Adipocyte (in vitro differentiated cells): ENCODE measurements around the gene LYPD5.
"Not testable (repeated sequence)": the region's sequence is repeated elsewhere in the genome, so short reads cannot be mapped to it uniquely, and the experiment has no call there.

Experiments used
- DNase-seq: peaks from one replicate; pipeline ENCODE4 v3.0.0-alpha.2; 2015; ENCODE audit warnings: low read depth
- H3K27me3 ChIP-seq: replicated peaks from 2 replicates; pipeline ENCODE4 v1.7.0; 2013; ENCODE audit warnings: mild to moderate bottlenecking, low read length, moderate library complexity; ENCODE audit not compliant: control insufficient read depth, insufficient read depth
- H3K36me3 ChIP-seq: 2 replicates; pipeline ENCODE4 v1.7.0; 2013; ENCODE audit warnings: low read length, mild to moderate bottlenecking, moderate library complexity; ENCODE audit not compliant: control insufficient read depth, insufficient read depth, severe bottlenecking
- H3K4me1 ChIP-seq: 2 replicates; pipeline ENCODE4 v1.7.0; 2013; ENCODE audit warnings: mild to moderate bottlenecking, low read length, moderate library complexity; ENCODE audit not compliant: control insufficient read depth, insufficient read depth
- H3K4me3 ChIP-seq: 2 replicates; pipeline ENCODE4 v1.7.0; 2013; ENCODE audit warnings: mild to moderate bottlenecking, low read length, moderate library complexity
- H3K9ac ChIP-seq: 2 replicates; pipeline ENCODE4 v1.7.0; 2013; ENCODE audit warnings: mild to moderate bottlenecking, low read length, moderate library complexity
- H3K9me3 ChIP-seq: 2 replicates; pipeline ENCODE4 v1.7.0; 2013; ENCODE audit warnings: mild to moderate bottlenecking, low read length, moderate library complexity; ENCODE audit not compliant: control insufficient read depth

LYPD5 gene

GRCh38 chr19:43820098-43820883 lies 18.0 kb upstream of the LYPD5 start:
- no peaks in the 10 kb centered on the region for H3K36me3 ChIP-seq
- peak; percentile 55 for DNase-seq
- no peaks in the 10 kb centered on the region for H3K9me3 ChIP-seq
- peaks cover 5% of the 10 kb centered on the region for H3K4me1 ChIP-seq
- no peaks in the 10 kb centered on the region for H3K27me3 ChIP-seq
- peak overlapping the region; percentile 80 for H3K4me3 ChIP-seq
- H3K9ac ChIP-seq = peak overlapping the region; percentile 10

DNA sequence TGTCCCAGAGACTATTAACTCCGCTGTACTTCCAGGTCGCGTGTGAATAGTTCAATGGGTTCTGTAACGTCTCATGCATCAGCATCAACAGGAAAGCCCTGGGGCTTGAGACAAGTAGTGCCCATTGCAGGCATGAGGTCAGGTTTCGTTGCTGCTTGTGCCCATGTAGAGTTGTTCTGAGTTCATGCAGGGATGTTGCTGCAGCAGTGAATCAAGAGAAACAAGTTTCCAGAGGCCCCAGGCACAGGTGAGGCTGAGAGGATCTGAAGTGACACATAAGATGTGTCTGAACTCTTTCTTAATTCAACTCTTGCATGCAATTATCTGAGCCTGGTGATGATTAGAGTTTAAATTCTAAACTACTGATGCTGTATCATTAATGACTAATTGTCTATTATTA lies 16.3 kb upstream of the LYPD5 start:
- Histone ChIP-seq H3K36me3 (no peaks in the 10 kb centered on the region), H3K9me3 (no peaks in the 10 kb centered on the region), H3K27me3 (peaks cover 7% of the 10 kb centered on the region), H3K4me3 (no peak overlapping the region), H3K9ac (no peak overlapping the region), H3K4me1 (peaks cover 5% of the 10 kb centered on the region)
- no peak for DNase-seq

GRCh38 chr19:43817454-43817853 lies 15.2 kb upstream of the LYPD5 start:
- not testable (repeated sequence) for H3K9ac ChIP-seq, DNase-seq, H3K36me3 ChIP-seq, H3K4me3 ChIP-seq, H3K9me3 ChIP-seq, H3K4me1 ChIP-seq
- peaks cover 17% of the 10 kb centered on the region for H3K27me3 ChIP-seq

DNA sequence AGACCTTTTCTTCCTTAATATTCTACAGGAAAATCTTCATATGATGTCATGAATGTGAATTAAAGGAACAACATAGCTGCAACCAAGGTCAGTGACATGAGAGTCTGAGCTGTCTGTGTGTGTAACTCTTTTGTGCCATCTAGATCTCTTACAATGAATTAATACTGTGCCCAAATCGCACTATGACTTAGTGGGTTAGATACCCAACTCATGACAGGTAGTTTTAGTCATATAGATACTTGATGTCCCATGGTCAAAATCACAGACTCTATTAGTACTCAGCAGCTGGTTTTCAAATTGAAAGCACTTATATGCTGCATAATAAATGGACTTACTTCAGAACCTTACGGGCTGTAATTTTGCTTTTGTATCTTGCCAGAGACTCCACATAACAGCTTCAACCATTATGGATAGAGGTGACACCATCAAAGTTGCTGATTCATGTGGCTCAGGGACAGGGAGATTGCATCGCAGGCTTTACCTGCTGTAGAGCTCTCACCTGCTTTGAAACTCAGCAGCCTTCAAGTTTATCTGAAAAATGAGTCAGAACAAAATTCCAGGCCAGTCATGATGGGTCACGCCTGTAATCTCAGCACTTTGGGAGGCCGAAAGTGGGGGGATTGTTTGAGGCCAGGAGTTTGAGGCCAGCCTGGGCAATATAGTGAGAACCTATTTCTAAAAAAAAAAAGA lies 12.6 kb upstream of the LYPD5 start:
- no peak overlapping the region for H3K4me3 ChIP-seq
- peaks cover 18% of the 10 kb centered on the region for H3K27me3 ChIP-seq
- no peaks in the 10 kb centered on the region for H3K36me3 ChIP-seq
- DNase-seq = no peak
- no peaks in the 10 kb centered on the region for H3K9me3 ChIP-seq
- H3K9ac ChIP-seq = no peak overlapping the region
- H3K4me1 ChIP-seq = no peaks in the 10 kb centered on the region

- Histone ChIP-seq H3K9ac (no peak overlapping the region), H3K9me3 (no peaks in the 10 kb centered on the region), H3K36me3 (no peaks in the 10 kb centered on the region), H3K4me1 (no peaks in the 10 kb centered on the region), H3K4me3 (no peak overlapping the region), H3K27me3 (peaks cover 18% of the 10 kb centered on the region)
- DNase-seq = no peak
Observed at GRCh38 chr19:43812688-43813087, 10.4 kb upstream of the LYPD5 start.

DNA sequence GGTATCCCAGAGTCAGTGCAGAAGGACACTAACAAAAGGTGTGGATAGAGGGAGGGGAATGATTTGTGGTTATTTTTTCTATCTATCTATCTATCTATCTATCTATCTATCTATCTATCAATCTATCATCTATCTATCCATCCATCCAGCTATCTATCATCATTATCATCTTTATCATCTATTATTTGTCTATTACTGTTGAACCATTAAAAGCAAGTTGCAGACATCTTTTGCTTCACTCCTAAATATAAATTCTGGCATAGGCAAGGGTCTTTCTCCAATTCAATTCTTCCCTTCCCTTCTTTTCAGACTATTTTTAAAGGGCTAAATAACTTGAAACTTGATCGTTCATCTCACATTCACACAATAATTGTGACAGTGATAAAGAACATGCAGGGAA lies 10.0 kb upstream of the LYPD5 start:
- peaks cover 18% of the 10 kb centered on the region for H3K27me3 ChIP-seq
- H3K36me3 ChIP-seq = no peaks in the 10 kb centered on the region
- no peak for DNase-seq
- H3K4me1 ChIP-seq = no peaks in the 10 kb centered on the region
- no peaks in the 10 kb centered on the region for H3K9me3 ChIP-seq
- H3K4me3 ChIP-seq = no peak overlapping the region
- H3K9ac ChIP-seq = no peak overlapping the region

DNA sequence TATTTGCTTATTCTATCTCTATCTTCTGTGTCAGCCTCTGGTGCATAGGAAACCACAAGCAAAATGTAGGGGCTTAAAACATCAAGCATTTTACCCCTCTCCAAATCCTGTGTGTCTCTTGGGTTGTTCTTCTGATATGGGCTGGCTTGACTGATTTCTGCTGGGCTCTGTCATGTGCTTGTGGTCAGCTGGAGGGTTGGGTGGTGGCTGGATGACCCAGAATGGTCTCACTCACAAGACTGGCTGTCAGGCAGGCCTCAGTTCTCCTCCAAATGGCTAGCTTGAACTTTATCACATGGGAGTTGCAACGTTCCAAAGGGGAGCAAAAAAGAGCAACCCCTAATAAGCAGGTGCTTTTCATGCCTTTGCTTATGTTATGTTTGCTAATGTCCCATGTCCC lies 9.6 kb upstream of the LYPD5 start:
- DNase-seq = no peak
- Histone ChIP-seq H3K36me3 (no peaks in the 10 kb centered on the region), H3K27me3 (peaks cover 18% of the 10 kb centered on the region), H3K9me3 (no peaks in the 10 kb centered on the region), H3K4me1 (no peaks in the 10 kb centered on the region), H3K9ac (no peak overlapping the region), H3K4me3 (no peak overlapping the region)

DNA sequence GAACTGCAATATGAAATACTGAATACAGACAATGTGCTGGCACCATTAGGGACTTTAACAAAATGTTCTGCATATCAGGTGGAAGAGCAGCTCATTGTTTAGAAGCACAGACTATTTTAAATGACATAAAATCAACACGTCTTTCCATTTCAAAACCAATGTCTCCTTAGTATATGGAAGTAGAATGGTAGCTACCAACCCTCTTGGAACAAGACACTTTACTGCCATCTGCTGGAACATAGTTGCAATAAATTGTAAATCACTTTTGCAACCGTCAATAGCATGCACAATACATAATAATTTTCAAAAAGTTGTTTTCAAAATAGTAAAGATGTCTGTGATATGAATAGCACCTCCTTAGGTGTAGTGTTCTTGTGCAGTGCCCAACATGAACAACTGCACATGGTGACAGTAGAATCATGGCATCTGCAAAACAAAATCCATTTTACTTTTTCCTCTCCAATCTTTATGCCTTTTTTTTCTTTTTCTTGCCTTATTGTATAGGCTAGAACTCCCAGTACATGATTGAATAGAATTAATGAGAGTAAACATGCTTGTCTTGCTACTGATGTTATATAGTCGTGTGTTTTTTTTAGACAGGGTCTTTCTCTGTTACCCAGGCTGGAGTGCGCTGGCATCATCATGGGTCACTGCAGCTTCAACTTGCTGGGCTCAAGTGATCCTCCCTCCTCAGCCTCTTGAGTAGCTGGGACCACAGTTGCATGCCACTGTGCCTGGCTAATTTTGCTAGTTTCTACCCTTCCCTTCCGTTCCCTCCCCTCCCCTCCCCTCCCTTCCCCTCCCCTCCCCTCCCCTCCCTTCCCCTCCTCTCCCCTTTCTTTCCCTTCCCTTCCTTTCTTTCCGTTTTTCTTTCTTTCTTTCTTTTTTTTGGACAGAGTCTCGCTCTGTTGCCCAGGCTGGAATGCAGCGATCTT lies 7.8 kb upstream of the LYPD5 start:
- Histone ChIP-seq H3K9ac (no peak overlapping the region), H3K36me3 (no peaks in the 10 kb centered on the region), H3K27me3 (peaks cover 18% of the 10 kb centered on the region), H3K4me1 (no peaks in the 10 kb centered on the region), H3K4me3 (no peak overlapping the region), H3K9me3 (no peaks in the 10 kb centered on the region)
- peak; percentile 77 for DNase-seq

- no peak for DNase-seq
- peaks cover 4% of the 10 kb centered on the region for H3K27me3 ChIP-seq
- no peaks in the 10 kb centered on the region for H3K36me3 ChIP-seq
- no peaks in the 10 kb centered on the region for H3K9me3 ChIP-seq
- H3K4me1 ChIP-seq = no peaks in the 10 kb centered on the region
- H3K4me3 ChIP-seq = no peak overlapping the region
- H3K9ac ChIP-seq = no peak overlapping the region
Observed at GRCh38 chr19:43807651-43808050, 5.4 kb upstream of the LYPD5 start.

- Histone ChIP-seq H3K36me3 (no peaks in the 10 kb centered on the region), H3K27me3 (peaks cover 6% of the 10 kb centered on the region), H3K4me1 (no peaks in the 10 kb centered on the region), H3K4me3 (no peak overlapping the region), H3K9ac (no peak overlapping the region), H3K9me3 (no peaks in the 10 kb centered on the region)
- DNase-seq = no peak
Observed at GRCh38 chr19:43806848-43807247, 4.6 kb upstream of the LYPD5 start.

DNA sequence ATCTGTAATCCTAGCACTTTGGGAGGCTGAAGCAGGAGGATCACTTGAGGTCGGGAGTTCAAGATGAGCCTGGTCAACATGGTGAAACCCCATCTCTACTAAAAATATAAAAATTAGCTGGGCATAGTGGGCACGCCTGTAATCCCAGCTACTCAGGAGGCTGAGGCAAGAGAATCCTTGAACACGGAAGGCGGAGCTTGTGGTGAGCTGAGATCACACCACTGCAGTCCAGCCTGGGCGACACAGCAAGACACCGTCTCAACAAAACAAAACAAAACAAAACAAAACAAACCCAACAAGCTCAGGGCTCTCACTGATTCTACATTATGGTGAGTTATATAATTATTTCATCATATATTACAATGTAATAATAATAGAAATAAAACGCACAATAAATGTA lies 4.2 kb upstream of the LYPD5 start:
- H3K27me3 ChIP-seq = peaks cover 11% of the 10 kb centered on the region
- not testable (repeated sequence) for DNase-seq, H3K4me1 ChIP-seq, H3K36me3 ChIP-seq, H3K4me3 ChIP-seq, H3K9ac ChIP-seq, H3K9me3 ChIP-seq
